Dedifferentiated amniotic fluid mesenchymal stem cell (primary cell): ENCODE results near the gene MX2.
"Not testable (repeated sequence)": the region's sequence is repeated elsewhere in the genome, so short reads cannot be mapped to it uniquely, and the experiment has no call there.

Source experiments
- DNase-seq: peaks from one replicate; pipeline ENCODE4 v3.0.0-alpha.2; 2016; ENCODE audit errors: extremely low spot score

MX2 gene

DNA sequence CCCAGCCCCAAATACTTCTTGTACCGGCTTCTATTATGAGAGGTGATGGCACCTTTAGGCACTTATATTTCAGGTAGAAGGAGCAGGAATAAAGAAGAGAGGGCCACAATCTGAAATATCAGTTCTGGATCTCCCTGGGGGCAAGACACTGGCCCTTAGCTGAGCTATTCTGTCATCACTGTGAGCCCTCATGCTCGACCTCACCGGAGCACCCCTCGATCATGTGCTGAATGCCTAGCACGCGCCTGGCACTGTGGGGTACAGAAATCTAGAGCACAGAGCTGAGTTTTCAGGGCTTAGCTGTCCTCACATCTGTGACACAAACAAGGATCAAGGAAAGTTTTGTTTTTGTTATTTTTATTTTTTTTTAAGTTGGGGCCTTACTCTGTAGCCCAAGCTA, 56.6 kb downstream of the MX2 start:
- DNase-seq = no peak

DNA sequence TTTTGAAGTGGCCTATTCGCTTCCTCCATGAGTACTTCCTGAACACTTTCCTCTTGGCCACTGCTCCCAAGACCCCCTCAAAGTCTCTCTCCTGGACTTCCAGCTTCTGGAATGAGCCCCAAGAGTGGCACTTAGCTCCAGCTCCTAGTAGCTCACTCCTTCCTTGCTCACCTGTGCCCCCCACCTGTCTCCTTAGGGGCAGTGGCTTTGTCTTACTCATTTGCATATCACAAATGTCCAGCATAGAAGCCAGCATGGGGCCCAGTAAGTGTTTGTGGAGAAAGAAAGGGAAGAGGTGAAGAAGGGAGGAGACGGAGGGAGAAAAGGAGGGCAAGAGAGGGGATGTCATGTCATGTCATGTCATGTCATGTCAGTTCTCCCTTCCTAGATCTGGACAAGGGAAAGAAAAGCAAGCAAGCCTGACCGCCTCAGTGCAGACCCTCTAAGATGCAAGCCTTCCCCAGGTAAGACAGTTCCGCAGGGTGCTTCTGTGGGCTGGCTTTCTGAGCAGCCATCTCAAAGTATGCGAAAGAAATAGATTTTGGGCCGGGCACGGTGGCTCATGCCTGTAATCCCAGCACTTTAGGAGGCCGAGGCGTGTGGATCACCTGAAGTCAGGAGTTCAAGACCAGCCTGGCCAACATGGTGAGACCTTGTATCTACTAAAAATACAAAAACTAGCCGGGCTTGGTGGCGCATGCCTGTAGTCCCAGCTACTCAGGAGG, 57.3 kb downstream of the MX2 start:
- no peak for DNase-seq

DNA sequence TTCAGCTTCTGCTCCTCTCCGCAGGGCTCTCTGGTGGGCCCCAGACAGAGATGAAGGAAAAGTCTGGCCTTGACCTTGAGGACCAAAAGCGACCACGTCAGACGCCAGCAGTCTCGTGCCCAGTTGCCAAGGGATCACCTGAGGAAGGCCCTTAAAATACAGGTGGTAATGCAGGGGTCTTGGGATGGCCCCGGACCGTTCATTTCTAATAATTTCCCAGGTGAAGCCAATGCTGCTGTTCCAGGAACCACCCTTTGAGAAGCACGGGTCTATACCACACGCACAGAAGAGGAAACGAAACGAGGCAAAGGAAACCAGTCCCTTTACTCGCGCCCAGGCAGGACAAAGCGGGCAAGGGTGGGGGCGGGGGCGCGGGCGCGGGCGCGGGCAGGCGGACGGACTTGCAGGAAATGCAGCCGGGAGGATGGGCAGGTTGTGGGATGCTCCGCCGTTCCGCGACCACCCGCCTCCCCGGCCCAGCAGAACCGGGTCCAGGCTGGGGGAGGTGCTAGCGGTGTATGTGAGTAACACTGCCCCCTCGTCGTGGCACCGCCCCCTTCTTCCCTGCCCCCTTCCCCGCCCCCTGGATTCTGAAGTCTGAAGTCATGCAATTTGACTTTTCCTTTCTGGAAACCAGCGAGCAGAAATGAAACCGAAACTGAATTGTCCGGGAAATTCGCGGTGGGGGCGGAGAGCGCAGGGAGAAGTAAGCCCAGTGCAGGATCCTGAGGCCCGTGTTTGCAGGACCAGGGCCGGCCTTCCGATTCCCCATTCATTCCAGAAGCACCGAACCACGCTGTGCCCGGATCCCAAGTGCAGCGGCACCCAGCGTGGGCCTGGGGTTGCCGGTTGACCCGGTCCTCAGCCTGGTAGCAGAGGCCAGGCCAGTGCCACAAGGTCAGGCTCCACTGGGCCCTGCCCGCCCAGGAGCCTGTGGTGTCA, 58.4 kb downstream of the MX2 start:
- DNase-seq = peak; percentile 89

DNA sequence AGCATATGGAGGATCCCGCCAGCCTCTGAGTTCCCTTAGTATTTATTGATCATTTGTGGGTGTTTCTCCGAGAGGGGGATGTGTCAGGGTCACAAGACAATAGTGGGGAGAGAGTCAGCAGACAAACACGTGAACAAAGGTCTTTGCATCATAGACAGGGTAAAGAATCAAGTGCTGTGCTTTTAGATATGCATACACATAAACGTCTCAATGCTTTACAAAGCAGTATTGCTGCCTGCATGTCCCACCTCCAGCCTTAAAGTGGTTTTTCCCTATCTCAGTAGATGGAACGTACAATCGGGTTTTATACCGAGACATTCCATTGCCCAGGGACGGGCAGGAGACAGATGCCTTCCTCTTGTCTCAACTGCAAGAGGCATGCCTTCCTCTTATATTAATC, 59.2 kb downstream of the MX2 start:
- DNase-seq = not testable (repeated sequence)

DNA sequence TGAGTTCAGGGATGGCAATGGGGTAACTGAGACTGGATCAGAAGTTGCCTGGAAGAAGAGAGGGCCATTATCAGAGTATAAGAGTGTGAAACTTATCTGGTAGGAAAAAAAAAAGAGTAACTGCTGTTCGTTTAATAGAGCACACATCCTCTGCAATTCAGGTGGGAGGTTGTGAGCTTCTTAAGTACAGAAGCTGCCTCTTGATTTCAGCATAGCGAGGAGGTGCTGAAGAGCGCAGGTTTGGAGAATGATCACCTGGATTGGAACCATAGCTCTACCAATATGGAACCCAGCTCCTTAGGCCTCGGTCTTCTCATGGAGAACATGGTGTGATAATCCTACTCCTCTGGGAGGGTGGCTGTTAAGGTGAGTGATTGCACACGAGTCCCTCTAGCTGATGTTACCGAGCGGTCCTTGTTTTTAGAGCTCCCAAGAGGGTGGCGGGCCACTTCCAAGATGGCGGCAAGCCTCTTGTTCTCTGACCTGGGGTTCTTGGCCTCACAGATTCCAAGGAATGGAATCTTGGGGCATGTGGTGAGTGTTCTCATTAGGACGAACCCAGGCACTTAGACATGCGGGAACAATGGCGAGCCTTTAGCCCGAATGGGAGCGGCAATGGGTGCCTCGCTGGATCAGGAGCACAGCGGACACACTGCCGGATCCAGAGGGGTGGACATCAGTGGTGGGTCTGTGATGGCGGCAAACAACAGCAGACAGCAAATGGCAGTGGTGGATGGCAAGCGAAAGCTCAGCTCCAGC, 60.9 kb downstream of the MX2 start:
- DNase-seq = no peak

DNA sequence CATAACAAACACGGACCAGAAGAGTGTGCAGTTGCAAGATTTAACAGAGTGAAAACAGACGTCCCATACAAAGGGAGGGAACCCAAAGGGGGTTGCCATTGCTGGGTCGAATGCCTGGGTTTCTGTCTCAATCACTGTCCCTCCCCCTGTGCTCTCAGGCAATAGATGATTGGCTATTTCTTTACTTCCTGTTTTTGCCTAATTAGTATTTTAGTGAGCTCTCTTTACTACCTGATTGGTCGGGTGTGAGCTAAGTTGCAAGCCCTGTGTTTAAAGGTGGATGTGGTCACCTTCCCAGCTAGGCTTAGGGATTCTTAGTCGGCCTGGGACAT, 61.4 kb downstream of the MX2 start:
- DNase-seq = not testable (repeated sequence)

DNA sequence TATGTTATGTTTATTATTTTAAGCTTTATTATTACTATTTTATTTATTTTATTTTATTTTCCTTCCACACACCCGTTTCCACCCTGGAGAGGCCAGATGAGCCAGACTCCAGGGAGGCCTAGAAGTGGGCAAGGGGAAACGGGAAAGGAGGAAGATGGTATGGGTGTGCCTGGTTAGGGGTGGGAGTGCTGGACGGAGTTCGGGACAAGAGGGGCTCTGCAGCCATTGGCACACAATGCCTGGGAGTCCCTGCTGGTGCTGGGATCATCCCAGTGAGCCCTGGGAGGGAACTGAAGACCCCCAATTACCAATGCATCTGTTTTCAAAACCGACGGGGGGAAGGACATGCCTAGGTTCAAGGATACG, 63.7 kb downstream of the MX2 start:
- DNase-seq = no peak

DNA sequence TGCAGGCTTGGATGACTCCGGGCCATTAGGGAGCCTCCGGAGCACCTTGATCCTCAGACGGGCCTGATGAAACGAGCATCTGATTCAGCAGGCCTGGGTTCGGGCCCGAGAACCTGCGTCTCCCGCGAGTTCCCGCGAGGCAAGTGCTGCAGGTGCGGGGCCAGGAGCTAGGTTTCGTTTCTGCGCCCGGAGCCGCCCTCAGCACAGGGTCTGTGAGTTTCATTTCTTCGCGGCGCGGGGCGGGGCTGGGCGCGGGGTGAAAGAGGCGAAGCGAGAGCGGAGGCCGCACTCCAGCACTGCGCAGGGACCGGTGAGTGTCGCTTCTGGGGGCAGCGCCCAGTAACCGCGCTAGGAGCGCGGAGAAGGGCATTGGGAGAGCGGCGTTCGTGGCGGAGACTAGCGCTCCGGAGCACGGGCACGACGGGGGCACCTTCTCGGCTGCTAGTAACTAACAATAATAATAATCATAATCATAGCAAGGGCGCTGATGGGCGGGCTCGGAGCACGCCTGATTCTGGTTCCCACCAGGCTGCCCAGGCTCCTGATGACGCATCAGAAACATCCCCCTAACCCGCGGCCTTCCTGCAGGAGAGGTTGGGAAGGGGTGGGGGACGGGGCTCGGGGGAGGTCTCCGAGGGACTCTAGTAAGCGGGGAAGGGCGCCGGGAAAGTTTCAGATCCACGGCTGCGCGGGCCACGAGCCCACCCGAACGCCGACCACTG, 64.3 kb downstream of the MX2 start, which contains the start of gene MX1:
TSS of gene MX1 (plus strand) at position 286 of the 722 bp plus-strand sequence. CDS start 5,832 bp downstream, outside the sequence.
- DNase-seq = no peak

DNA sequence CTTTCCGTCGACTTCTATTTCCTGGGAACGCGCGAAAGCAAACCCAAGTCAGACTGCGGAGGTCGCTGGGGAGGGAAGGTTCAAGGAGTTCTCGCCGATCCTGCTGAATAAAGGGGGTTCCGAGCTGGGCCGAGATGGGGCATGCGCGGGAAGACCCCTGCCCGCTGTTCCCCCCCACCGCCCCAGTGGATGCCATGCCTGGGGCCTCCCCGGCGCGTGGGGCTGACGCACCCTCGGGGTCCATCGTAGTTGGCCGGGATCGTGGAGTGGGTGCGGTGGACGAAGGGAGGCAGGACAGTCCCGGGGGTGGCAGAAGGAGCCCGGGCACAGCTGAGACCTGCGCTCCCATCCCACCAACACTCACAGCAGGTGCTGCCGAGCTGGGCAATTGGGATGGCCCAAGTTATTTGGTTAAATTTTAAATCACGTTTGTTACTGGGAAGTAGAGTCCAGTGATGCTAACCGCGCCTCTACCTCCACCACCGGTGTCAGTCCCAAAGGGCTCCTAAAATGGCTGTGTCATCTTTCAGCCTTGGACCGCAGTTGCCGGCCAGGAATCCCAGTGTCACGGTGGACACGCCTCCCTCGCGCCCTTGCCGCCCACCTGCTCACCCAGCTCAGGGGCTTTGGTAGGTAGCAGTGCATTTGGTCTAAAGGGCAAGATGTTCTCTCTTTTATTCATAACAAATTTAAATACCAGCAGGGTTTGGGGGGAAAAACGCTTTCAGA, 65.0 kb downstream of the MX2 start:
- DNase-seq = no peak

DNA sequence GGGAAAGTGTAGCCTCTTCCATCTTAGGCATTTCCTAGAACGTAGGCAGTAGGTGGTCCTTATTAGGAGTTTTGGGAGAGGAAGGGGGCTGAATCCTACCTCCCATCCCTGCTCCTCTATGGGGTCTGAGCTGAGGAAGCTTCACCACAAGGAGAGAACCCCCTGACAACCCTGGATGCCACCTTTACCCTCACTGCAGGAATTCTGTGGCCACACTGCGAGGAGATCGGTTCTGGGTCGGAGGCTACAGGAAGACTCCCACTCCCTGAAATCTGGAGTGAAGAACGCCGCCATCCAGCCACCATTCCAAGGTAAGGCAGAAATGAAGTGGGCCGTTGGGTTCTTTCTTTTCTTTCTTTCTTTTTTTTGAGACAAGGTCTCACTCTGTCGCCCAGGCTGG, 65.7 kb downstream of the MX2 start:
- DNase-seq = no peak

DNA sequence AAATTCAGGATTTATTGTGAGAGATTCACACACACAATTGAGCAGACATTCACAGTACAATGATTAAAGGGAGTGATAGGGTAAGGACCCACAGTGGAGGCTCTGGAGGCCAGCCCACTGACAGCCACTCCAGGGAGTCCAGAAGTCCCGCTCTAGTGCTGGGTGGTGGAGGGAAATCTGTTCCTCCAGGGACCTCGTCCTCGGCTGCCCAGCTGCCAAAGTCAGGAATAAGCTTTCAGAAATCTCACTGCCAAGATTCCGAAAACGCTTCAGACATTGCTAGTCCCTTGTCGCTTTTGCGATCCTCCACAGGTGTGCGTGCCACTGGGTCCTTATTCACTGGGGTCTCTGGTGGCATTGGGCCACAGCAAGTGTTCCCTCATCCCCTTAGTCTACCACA, 66.5 kb downstream of the MX2 start:
- DNase-seq = no peak

DNA sequence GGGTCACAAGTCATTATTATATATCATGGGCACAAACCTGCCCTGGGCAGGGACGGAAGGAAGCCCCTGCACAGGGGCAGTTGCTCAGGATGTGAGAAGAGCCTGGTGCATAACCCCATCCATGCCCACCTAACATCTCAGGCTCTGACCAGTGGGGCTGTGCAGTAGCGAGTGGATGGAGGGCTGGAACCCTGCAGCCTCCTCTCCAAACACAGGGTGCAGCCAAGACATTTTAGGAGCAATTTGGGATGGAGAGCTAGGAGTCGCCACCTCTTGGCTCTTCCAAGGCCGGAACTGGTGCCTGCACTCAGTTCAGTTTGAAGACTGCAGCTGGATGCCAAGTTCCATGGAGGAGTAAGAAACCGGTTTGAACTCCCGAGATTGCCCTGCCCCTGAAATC, 67.0 kb downstream of the MX2 start:
- no peak for DNase-seq

DNA sequence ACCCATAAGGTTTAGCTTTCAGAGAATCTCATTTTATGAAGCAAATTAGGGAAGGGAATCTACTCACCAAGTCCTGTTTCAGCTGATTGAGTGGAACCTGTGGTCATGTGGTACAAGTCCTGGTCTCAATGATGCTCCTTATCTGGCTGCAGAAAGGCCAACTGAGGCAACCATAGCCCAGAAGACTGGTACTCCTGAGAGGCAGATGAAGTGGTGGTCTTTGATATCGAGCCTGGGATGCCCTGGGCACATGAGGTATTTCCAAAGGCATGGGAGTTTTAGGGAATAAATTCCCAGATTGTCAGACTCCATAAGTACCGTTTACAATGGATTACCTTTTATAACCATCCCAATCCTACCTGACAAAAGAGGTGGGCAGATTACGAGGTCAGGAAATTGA, 67.5 kb downstream of the MX2 start:
- no peak for DNase-seq

DNA sequence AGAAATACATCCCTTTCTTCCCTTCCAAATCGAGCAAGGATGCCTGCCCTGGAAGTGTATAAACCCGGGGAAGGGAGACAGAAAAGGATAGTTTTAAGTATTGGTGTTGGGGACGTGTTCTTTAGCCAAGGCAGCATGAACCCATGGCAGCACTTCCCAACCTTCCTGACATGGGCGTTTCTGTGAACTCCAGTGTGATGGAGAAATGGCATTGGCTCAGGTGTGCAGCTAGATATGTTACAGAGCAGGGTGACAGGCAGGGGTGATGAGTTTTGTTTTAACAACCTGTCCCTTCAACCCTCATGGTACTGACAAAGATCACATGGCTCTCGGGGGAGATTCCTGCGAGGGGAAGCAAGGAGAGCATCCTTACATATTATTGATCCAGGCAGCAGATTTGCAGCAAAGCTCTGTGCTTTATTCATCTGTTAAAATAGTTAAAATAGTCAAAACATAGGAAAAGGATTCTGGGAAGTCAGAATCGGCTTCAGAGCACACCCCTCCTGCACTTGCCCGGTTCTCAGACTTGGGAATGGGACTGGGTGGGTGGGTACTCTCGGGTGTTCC, 68.2 kb downstream of the MX2 start:
- no peak for DNase-seq

DNA sequence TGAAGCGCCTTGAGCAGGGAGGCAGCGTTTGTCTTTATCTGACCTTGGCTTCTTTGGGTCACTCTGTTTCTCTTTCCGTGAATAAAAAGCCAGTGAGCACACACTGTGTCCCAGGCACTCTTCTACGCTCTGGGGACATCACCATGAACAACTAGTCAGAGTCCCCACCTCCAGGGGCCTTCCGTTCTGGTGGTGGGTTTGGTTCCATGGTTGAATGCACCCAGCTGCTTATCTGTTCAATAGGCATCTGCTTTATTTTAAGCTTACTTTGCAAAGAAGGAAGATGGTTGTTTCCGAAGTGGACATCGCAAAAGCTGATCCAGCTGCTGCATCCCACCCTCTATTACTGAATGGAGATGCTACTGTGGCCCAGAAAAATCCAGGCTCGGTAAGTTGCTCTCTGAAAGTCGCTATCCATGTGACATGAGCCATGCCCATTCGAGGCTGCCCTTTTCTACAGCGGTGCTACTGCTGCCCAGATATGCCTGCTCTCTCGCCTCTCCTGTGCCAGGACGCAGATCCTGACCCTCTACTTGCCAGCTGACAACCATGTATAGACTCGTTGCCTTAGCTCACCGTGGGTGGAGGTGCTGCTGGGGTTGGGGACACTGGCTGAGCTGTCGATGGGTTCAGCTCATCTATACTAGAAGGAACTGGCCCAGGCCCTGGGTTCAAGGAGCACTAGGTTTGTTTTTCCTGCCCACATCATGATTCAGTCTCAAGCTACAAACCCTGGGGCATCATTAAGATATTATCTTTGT, 70.1 kb downstream of the MX2 start:
- no peak for DNase-seq

DNA sequence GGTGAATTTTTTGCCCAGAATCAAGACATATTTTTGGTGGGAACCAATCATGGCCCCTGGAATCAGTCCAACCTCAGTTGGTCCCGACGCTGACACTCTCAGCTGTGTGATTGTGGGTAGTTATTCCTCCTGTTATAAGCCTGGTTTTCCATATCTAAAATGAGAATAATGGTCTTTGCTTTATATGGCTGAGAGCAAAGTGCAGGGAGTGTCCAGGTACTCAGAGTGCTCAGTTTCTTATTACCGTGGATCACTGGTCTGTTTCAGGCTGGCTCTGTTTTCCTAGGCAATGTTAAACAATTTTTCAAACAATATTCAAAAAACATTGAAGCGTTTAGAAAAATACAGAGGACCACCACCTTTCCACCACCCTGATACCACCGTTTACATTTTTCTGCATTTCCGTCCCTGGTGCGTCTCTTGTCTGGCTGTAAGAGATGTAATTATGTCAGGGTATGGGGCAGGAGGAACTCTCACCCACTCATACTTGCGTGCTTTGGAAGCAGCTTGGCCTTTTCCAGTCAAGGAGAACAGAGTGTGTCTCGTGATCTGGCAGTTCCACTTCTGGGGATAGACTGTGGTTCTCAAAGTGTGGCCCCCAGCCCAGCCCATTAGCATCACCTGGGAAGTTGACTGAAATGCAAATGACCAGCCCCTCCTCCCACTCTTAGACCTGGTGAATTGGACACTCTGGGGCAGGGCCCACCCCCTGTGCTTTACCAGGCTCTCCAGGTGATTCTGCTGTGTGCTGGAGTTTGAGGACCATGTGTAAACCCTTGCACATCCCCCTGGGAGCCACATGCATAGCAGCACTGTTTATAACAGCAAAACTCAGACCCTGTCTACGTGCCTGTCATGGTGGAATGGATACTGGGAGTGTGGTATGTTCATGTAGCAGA, 71.0 kb downstream of the MX2 start:
- DNase-seq = no peak

DNA sequence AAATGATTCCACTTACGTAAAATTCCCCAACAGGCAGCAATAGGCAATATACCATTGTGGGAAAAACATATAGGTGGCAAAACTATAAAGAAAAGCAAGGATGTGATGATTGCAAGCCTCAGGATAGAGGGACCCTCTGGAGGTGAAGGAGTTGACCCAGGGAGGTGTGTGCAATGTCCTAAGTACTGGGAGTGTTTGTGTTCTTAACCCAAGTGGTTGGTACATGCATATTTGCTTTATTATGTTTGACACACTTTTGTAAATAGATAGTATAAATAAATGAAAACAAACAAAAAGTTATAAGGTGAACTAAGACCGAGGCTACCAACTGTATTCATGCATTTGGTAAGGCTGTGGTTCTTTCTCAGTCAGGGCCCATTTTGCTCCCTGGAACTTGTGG, 71.7 kb downstream of the MX2 start:
- DNase-seq = no peak

DNA sequence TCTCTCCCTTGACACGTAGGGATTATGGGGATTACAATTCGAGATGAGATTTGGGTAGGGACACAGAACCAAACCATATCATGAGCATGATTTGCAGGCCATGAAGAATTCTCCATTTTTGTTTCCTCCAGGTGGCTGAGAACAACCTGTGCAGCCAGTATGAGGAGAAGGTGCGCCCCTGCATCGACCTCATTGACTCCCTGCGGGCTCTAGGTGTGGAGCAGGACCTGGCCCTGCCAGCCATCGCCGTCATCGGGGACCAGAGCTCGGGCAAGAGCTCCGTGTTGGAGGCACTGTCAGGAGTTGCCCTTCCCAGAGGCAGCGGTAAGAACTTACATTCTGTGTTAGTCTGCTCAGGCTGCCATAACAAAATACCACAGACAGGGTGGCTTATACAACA, 73.9 kb downstream of the MX2 start:
- no peak for DNase-seq

DNA sequence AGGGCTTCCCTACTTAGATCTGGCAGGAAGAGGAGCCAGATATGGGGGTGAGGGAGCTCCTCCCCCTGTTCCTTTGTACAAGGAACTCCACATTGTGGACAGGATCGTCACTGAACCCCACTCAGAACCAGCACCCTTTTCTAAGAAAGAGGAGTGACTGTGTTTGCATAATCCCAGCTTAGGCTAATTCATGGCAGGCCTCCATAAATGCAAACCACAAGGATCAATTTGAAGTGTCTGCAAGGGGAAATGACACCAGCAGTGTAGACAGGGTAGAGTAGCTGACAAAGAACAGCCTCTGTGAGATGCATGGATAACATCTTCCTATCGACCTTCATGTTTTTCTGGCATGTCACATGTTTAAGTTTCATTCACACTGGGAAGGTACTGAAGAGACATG, 75.9 kb downstream of the MX2 start:
- no peak for DNase-seq
